HEK293 (cell line): ENCODE measurements around the gene PDGFD.

Source experiments
- MEIS1 ChIP-seq: sonication (generic); formaldehyde crosslinking; IDR thresholded peaks from 2 replicates; pipeline ENCODE4 v1.8.1; 2022; ENCODE audit warnings: missing genetic modification reagents, mild to moderate bottlenecking, borderline replicate concordance
- REPIN1 ChIP-seq: fragments of 450-650 bp; formaldehyde crosslinking; IDR thresholded peaks from 2 replicates; pipeline ENCODE4 v1.5.1; 2017; ENCODE audit warnings: missing biosample characterization, missing genetic modification characterization, low read depth
- SP7 ChIP-seq: fragments of 450-650 bp; formaldehyde crosslinking; IDR thresholded peaks from 2 replicates; pipeline ENCODE4 v1.5.1; 2016; ENCODE audit warnings: missing biosample characterization, missing genetic modification characterization
- TCF7L2 ChIP-seq: IDR thresholded peaks from 2 replicates; pipeline ENCODE4 v1.6.1; 2011; ENCODE audit warnings: low read depth, mild to moderate bottlenecking, inconsistent platforms, low read length, moderate library complexity, borderline replicate concordance
- YY1 ChIP-seq: fragments of 450-650 bp; formaldehyde crosslinking; IDR thresholded peaks from 2 replicates; pipeline ENCODE4 v1.5.1; 2018; ENCODE audit warnings: missing biosample characterization, missing genetic modification characterization
- ZNF174 ChIP-seq: fragments of 450-650 bp; formaldehyde crosslinking; IDR thresholded peaks from 2 replicates; pipeline ENCODE4 v1.5.0; 2017; ENCODE audit warnings: missing biosample characterization, mild to moderate bottlenecking, missing genetic modification characterization
- ZNF629 ChIP-seq: fragments of 450-650 bp; formaldehyde crosslinking; IDR thresholded peaks from 2 replicates; pipeline ENCODE4 v1.5.1; 2017; ENCODE audit warnings: missing biosample characterization, missing genetic modification characterization
- ZNF658 ChIP-seq: fragments of 450-650 bp; formaldehyde crosslinking; IDR thresholded peaks from 2 replicates; pipeline ENCODE4; 2016; ENCODE audit warnings: missing biosample characterization, missing genetic modification characterization
- TF ChIP-seq, protein P1 (sequence below): fragments of 450-650 bp; formaldehyde crosslinking; IDR thresholded peaks from 2 replicates; pipeline ENCODE4 v1.5.1; 2016; ENCODE audit warnings: missing biosample characterization, missing genetic modification characterization
- TF ChIP-seq, protein P2 (sequence below): fragments of 450-650 bp; formaldehyde crosslinking; IDR thresholded peaks from 2 replicates; pipeline ENCODE4 v1.5.1; 2017; ENCODE audit warnings: missing biosample characterization, missing genetic modification characterization
- TF ChIP-seq, protein P3 (sequence below): fragments of 450-650 bp; formaldehyde crosslinking; IDR thresholded peaks from 2 replicates; pipeline ENCODE4 v1.5.1; 2016; ENCODE audit warnings: missing biosample characterization, missing genetic modification characterization
- TF ChIP-seq, protein P4 (sequence below): fragments of 450-650 bp; formaldehyde crosslinking; IDR thresholded peaks from 2 replicates; pipeline ENCODE4 v1.5.1; 2016; ENCODE audit warnings: missing biosample characterization, missing genetic modification characterization

DNA sequence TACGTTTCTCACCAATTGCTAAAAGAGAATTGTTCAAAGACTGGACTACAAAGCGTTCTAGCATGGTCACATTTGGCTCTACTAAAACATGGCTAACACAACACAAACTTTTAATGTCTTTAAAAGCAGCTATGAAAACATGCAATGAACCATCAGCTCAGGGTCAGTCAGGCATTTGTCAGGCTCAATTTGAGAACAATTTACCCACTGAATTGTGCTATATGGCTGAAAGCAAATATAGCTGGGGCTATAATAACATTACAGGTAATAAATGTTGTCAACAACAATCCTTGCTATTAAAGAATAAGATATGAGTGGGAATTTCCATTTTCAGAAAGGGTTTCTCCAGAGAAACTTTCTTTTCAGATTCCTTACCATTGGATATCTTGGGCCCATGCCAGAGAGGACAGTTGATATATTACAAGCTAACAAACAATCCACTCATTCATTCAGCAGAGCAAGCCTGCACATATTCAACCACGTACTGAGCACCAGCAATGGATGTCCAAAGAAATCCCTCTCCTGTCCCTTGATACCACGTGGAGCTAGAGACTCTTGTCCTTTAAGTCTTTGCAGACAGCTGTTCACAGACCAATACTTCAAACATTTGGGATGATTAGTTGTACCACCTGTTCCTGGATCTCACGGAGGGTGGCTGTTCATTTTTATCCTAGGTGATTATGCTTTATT lies 210.0 kb downstream of the PDGFD start:
- no peak for TF ChIP-seq MEIS1 (CRISPR knock-in tag)
- TF ChIP-seq, protein P1, sequence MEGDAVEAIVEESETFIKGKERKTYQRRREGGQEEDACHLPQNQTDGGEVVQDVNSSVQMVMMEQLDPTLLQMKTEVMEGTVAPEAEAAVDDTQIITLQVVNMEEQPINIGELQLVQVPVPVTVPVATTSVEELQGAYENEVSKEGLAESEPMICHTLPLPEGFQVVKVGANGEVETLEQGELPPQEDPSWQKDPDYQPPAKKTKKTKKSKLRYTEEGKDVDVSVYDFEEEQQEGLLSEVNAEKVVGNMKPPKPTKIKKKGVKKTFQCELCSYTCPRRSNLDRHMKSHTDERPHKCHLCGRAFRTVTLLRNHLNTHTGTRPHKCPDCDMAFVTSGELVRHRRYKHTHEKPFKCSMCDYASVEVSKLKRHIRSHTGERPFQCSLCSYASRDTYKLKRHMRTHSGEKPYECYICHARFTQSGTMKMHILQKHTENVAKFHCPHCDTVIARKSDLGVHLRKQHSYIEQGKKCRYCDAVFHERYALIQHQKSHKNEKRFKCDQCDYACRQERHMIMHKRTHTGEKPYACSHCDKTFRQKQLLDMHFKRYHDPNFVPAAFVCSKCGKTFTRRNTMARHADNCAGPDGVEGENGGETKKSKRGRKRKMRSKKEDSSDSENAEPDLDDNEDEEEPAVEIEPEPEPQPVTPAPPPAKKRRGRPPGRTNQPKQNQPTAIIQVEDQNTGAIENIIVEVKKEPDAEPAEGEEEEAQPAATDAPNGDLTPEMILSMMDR (tag by site-specific recombination): no peak
- TF ChIP-seq, protein P2, sequence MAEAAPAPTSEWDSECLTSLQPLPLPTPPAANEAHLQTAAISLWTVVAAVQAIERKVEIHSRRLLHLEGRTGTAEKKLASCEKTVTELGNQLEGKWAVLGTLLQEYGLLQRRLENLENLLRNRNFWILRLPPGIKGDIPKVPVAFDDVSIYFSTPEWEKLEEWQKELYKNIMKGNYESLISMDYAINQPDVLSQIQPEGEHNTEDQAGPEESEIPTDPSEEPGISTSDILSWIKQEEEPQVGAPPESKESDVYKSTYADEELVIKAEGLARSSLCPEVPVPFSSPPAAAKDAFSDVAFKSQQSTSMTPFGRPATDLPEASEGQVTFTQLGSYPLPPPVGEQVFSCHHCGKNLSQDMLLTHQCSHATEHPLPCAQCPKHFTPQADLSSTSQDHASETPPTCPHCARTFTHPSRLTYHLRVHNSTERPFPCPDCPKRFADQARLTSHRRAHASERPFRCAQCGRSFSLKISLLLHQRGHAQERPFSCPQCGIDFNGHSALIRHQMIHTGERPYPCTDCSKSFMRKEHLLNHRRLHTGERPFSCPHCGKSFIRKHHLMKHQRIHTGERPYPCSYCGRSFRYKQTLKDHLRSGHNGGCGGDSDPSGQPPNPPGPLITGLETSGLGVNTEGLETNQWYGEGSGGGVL (tag by site-specific recombination): no peak
- TF ChIP-seq, protein P3, sequence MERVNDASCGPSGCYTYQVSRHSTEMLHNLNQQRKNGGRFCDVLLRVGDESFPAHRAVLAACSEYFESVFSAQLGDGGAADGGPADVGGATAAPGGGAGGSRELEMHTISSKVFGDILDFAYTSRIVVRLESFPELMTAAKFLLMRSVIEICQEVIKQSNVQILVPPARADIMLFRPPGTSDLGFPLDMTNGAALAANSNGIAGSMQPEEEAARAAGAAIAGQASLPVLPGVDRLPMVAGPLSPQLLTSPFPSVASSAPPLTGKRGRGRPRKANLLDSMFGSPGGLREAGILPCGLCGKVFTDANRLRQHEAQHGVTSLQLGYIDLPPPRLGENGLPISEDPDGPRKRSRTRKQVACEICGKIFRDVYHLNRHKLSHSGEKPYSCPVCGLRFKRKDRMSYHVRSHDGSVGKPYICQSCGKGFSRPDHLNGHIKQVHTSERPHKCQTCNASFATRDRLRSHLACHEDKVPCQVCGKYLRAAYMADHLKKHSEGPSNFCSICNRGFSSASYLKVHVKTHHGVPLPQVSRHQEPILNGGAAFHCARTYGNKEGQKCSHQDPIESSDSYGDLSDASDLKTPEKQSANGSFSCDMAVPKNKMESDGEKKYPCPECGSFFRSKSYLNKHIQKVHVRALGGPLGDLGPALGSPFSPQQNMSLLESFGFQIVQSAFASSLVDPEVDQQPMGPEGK: no peak
- no peak for TF ChIP-seq ZNF174
- TF ChIP-seq ZNF629 (tag by site-specific recombination): no peak
- TF ChIP-seq ZNF658 (tag by site-specific recombination): no peak
- TF ChIP-seq, protein P4, sequence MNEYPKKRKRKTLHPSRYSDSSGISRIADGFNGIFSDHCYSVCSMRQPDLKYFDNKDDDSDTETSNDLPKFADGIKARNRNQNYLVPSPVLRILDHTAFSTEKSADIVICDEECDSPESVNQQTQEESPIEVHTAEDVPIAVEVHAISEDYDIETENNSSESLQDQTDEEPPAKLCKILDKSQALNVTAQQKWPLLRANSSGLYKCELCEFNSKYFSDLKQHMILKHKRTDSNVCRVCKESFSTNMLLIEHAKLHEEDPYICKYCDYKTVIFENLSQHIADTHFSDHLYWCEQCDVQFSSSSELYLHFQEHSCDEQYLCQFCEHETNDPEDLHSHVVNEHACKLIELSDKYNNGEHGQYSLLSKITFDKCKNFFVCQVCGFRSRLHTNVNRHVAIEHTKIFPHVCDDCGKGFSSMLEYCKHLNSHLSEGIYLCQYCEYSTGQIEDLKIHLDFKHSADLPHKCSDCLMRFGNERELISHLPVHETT (tag by site-specific recombination): no peak
- no peak for TF ChIP-seq YY1
- TF ChIP-seq REPIN1 (tag by site-specific recombination): no peak
- no peak for TF ChIP-seq SP7 (tag by site-specific recombination)
- no peak for TF ChIP-seq TCF7L2
